GM19099 (cell line): ENCODE results near the gene ZNF474.

Experiments
- POLR2A ChIP-seq: IDR thresholded peaks from 3 replicates; pipeline ENCODE4 v1.6.1; 2011; ENCODE audit warnings: low read depth; ENCODE audit not compliant: insufficient read length; ENCODE audit errors: extremely low read depth

The ZNF474 gene

GRCh38 chr5:122138356-122138755 is 9.0 kb downstream of the ZNF474 start:
- no peak for TF ChIP-seq POLR2A

GRCh38 chr5:122140900-122141299 is 11.6 kb downstream of the ZNF474 start:
- no peak for TF ChIP-seq POLR2A

- no peak for TF ChIP-seq POLR2A
These were observed 12.4 kb downstream of the ZNF474 start for GRCh38 chr5:122141751-122142150.

GRCh38 chr5:122142480-122143164 is 13.3 kb downstream of the ZNF474 start:
- no peak for TF ChIP-seq POLR2A

GRCh38 chr5:122144236-122144635 is 14.9 kb downstream of the ZNF474 start:
- TF ChIP-seq POLR2A: no peak

- no peak for TF ChIP-seq POLR2A
These were observed 16.6 kb downstream of the ZNF474 start for GRCh38 chr5:122145906-122146305.

- no peak for TF ChIP-seq POLR2A
These were observed 20.2 kb downstream of the ZNF474 start for GRCh38 chr5:122149321-122150090.

- TF ChIP-seq POLR2A: no peak
These were observed 20.9 kb downstream of the ZNF474 start for GRCh38 chr5:122150215-122150614.

- TF ChIP-seq POLR2A: no peak
These were observed 22.3 kb downstream of the ZNF474 start for GRCh38 chr5:122151640-122152039.

- no peak for TF ChIP-seq POLR2A
These were observed 23.0 kb downstream of the ZNF474 start for GRCh38 chr5:122152266-122152900.

GRCh38 chr5:122153230-122153629 is 23.9 kb downstream of the ZNF474 start:
- TF ChIP-seq POLR2A: no peak

- no peak for TF ChIP-seq POLR2A
These were observed 24.4 kb downstream of the ZNF474 start for GRCh38 chr5:122153774-122154173.

GRCh38 chr5:122154491-122154890 is 25.1 kb downstream of the ZNF474 start:
- TF ChIP-seq POLR2A: no peak

- TF ChIP-seq POLR2A: no peak
These were observed 25.6 kb downstream of the ZNF474 start for GRCh38 chr5:122154910-122155309.

- no peak for TF ChIP-seq POLR2A
These were observed 26.2 kb downstream of the ZNF474 start for GRCh38 chr5:122155546-122155945.
